HepG2 (cell line): ENCODE measurements around the gene TMEM167A. TPM values are rescaled to one million over a fixed set of nuclear protein-coding genes. Genes with fewer than 3 reads are reported as not detected.

Experiments
- ATAC-seq: fragments of 200-7000 bp; cut with Tn5 transposase; 3 replicates; pipeline ENCODE4 v1.9.1; 2020; ENCODE audit warnings: mild to moderate bottlenecking, moderate library complexity
- BruUV-seq: library from RNA; stranded (reverse); fragments of 400-500 nt; replicated peaks from 2 replicates; lab custom pipeline; 2021; lab: Mats Ljungman, UMichigan
- CTCF ChIA-PET: fragments of 300-600 bp; formaldehyde crosslinking; extraction: SDS; loops from one replicate; lab custom pipeline; 2021; ENCODE audit warnings: low total read pairs, inconsistent platforms, low intra/inter-chr PET ratio; lab: Yijun Ruan, JAX
- POLR2A ChIA-PET: fragments of 350-600 bp; sonication (Branson Sonifier 250); formaldehyde crosslinking; loops from one replicate; lab custom pipeline; 2020; ENCODE audit warnings: antibody characterized with exemption, inconsistent platforms; lab: Yijun Ruan, JAX
- DNase-seq: peaks from one replicate; pipeline ENCODE4 v3.0.0-alpha.2; 2015; ENCODE audit warnings: low spot score
- FAIRE-seq: peaks from 3 replicates; lab custom pipeline; 2011; peaks lifted over from hg19 to GRCh38; lab: Jason Lieb, UNC
- H2AFZ ChIP-seq: one replicate; pipeline ENCODE4 v1.6.1; 2011; ENCODE audit warnings: low read length, inconsistent platforms
- H3K27ac ChIP-seq: fragments of 300-600 bp; 3 replicates; pipeline ENCODE4 v1.8.0; 2011; ENCODE audit warnings: mixed run types, mild to moderate bottlenecking, mixed read lengths, low read length, inconsistent platforms; ENCODE audit not compliant: insufficient read depth; ENCODE audit errors: extremely low read length
- H3K27me3 ChIP-seq, 2 experiments: fragments of 200-600 bp in 1 of 2; 2 replicates in 1 of 2; 3 replicates in 1 of 2; pipeline versions ENCODE4 v1.6.0 to v1.8.0; 2011; ENCODE audit warnings: low read length in 2 of 2, mild to moderate bottlenecking in 2 of 2, moderate library complexity in 2 of 2, inconsistent platforms in 1 of 2; ENCODE audit not compliant: insufficient read depth in 2 of 2, control insufficient read depth in 1 of 2
- H3K36me3 ChIP-seq, 2 experiments: fragments of 200-600 bp in 1 of 2; replicated peaks in 1 of 2; 2 replicates in 1 of 2; 3 replicates in 1 of 2; pipeline versions ENCODE4 v1.5.1 to v1.8.0; 2011; ENCODE audit warnings: low read length in 2 of 2, inconsistent platforms in 1 of 2; ENCODE audit not compliant: insufficient read depth in 2 of 2, control insufficient read depth in 1 of 2
- H3K4me1 ChIP-seq: 2 replicates; pipeline ENCODE4 v1.5.1; 2012; ENCODE audit warnings: low read length, inconsistent platforms; ENCODE audit not compliant: insufficient read depth
- H3K4me2 ChIP-seq: 2 replicates; pipeline ENCODE4 v1.6.0; 2011; ENCODE audit warnings: low read depth, low read length, inconsistent platforms
- H3K4me3 ChIP-seq, 3 experiments: fragments of 200-600 bp in 1 of 3; sonication (generic), shearing (Covaris generic) in 1 of 3; replicated peaks in 1 of 3; 2 replicates each; pipeline ENCODE4 v1.5.1; 2011 to 2016; ENCODE audit warnings: low read length in 3 of 3, inconsistent platforms in 2 of 3, low read depth in 2 of 3, mild to moderate bottlenecking in 2 of 3, control low read depth in 1 of 3, mixed read lengths in 1 of 3; ENCODE audit not compliant: insufficient read depth in 1 of 3
- H3K79me2 ChIP-seq: one replicate; pipeline ENCODE4 v1.6.1; 2011; ENCODE audit warnings: low read length, inconsistent platforms; ENCODE audit not compliant: insufficient read depth
- H3K9ac ChIP-seq: 2 replicates; pipeline ENCODE4 v1.6.0; 2011; ENCODE audit warnings: mild to moderate bottlenecking, low read depth, low read length, inconsistent platforms; ENCODE audit not compliant: insufficient read depth
- H3K9me3 ChIP-seq: 2 replicates; pipeline ENCODE4 v1.5.1; 2012; ENCODE audit warnings: mild to moderate bottlenecking, low read length
- H4K20me1 ChIP-seq: 2 replicates; pipeline ENCODE4 v1.6.0; 2011; ENCODE audit warnings: inconsistent platforms, mild to moderate bottlenecking, low read length, moderate library complexity; ENCODE audit not compliant: insufficient read depth
- BRD4 ChIP-seq: sonication (generic); formaldehyde crosslinking; IDR thresholded peaks from 2 replicates; pipeline ENCODE4 v1.4.0; 2020; ENCODE audit warnings: missing genetic modification reagents
- ELK4 ChIP-seq: sonication (generic); formaldehyde crosslinking; IDR thresholded peaks from 2 replicates; pipeline ENCODE4 v1.9.0; 2021; ENCODE audit warnings: missing genetic modification reagents, borderline replicate concordance
- GMEB2 ChIP-seq: IDR thresholded peaks from 2 replicates; pipeline ENCODE4 v1.6.1; 2016; ENCODE audit warnings: missing biosample characterization, missing genetic modification reagents, low read depth
- HNRNPUL1 ChIP-seq: fragments of 200-400 bp; formaldehyde crosslinking; IDR thresholded peaks from 2 replicates; pipeline ENCODE4 v1.6.1; 2017; ENCODE audit warnings: low read depth, mild to moderate bottlenecking, low read length, moderate library complexity
- NFYC ChIP-seq: IDR thresholded peaks from 2 replicates; pipeline ENCODE4 v1.6.1; 2016; ENCODE audit warnings: missing genetic modification reagents, missing compliant biosample characterization
- NKX3-1 ChIP-seq: sonication (generic); formaldehyde crosslinking; IDR thresholded peaks from 2 replicates; pipeline ENCODE4 v1.5.0; 2020; ENCODE audit warnings: missing genetic modification reagents
- NR3C1 ChIP-seq: sonication (generic); formaldehyde crosslinking; IDR thresholded peaks from 2 replicates; pipeline ENCODE4 v1.4.0; 2020; ENCODE audit warnings: missing genetic modification reagents
- SP2 ChIP-seq: sonication (generic); formaldehyde crosslinking; IDR thresholded peaks from 2 replicates; pipeline ENCODE4 v1.5.1; 2020; ENCODE audit warnings: mild to moderate bottlenecking, missing genetic modification reagents
- TCF7L2 ChIP-seq: IDR thresholded peaks from 2 replicates; pipeline ENCODE4 v1.6.1; 2011; ENCODE audit warnings: mild to moderate bottlenecking, low read depth, low read length, moderate library complexity
- ZBTB37 ChIP-seq: sonication (generic); formaldehyde crosslinking; IDR thresholded peaks from 2 replicates; pipeline ENCODE4 v1.4.0; 2020; ENCODE audit warnings: mild to moderate bottlenecking, missing genetic modification reagents
- ZNF205 ChIP-seq: IDR thresholded peaks from 2 replicates; pipeline ENCODE4 v1.6.1; 2018; ENCODE audit warnings: missing biosample characterization, missing genetic modification reagents
- ZNF383 ChIP-seq: sonication (generic); formaldehyde crosslinking; IDR thresholded peaks from 2 replicates; pipeline ENCODE4 v1.4.0; 2020; ENCODE audit warnings: missing genetic modification reagents, mild to moderate bottlenecking, borderline replicate concordance
- ZNF501 ChIP-seq: sonication (generic); formaldehyde crosslinking; IDR thresholded peaks from 2 replicates; pipeline ENCODE4 v1.5.1; 2020; ENCODE audit warnings: mild to moderate bottlenecking, moderate library complexity, missing genetic modification reagents
- ZNF552 ChIP-seq: sonication (generic); formaldehyde crosslinking; IDR thresholded peaks from 2 replicates; pipeline ENCODE4 v1.9.0; 2022; ENCODE audit warnings: missing genetic modification reagents, mild to moderate bottlenecking, borderline replicate concordance
- ZNF672 ChIP-seq: sonication (generic); formaldehyde crosslinking; IDR thresholded peaks from 2 replicates; pipeline ENCODE4 v1.8.1; 2022; ENCODE audit warnings: missing genetic modification reagents
- in situ Hi-C: cut with HindIII; loops from 2 replicates; pipeline ENCODE4 v1.10.0; 2017; ENCODE audit warnings: low pct_unique_long_range_greater_than_20kb; ENCODE audit not compliant: extremely low pct_ligation_motif_present
- intact Hi-C: fragments of 100-400 bp; cut with micrococcal nuclease; formaldehyde crosslinking; loops from one replicate; pipeline ENCODE4 v1.10.0; 2022; ENCODE audit not compliant: unreplicated experiment
- polyA plus RNA-seq, 8 experiments: library from polyadenylated mRNA; depleted of rRNA in 3 of 8; stranded (reverse) in 7 of 8; unstranded in 1 of 8; fragments of >200 nt; fragmentation: Illumina TruSeq in 4 of 8; extraction: Trizol in 4 of 8; gene quantifications; 2 replicates each; pipeline versions ENCODE4 v1.2.1 to v1.2.3, GENCODE V29; 2011 to 2016; ENCODE audit warnings: low read depth in 4 of 8, missing spikeins in 1 of 8, mixed read lengths in 1 of 8; ENCODE audit not compliant: insufficient read depth in 1 of 8
- total RNA-seq, 5 experiments: library from RNA; depleted of rRNA; stranded (reverse); fragments of >200 nt; fragmentation: Illumina TruSeq; extraction: Trizol; gene quantifications; 2 replicates each; pipeline ENCODE4 v1.2.3, GENCODE V29; 2016; ENCODE audit warnings: low read depth in 1 of 5

The TMEM167A gene
- total and polyA plus RNA-seq, 2 of the 13 experiments (the other 11 are each of a cell fraction or from before 2014, with no cell fraction given): 47.0 to 78.7 TPM

GRCh38 chr5:83058726-83059125 is 18.5 kb downstream of the TMEM167A start:
- Histone ChIP-seq H3K27ac (no peak overlapping the region), H3K36me3 (peaks cover 3 to 55% of the 10 kb centered on the region in 2 experiments), H3K27me3 (no peaks in the 10 kb centered on the region), H3K4me2 (no peak overlapping the region), H3K9ac (no peak overlapping the region), H2AFZ (no peak overlapping the region), H3K9me3 (no peaks in the 10 kb centered on the region), H3K79me2 (peaks cover 9% of the 10 kb centered on the region), H3K4me3 (no peak overlapping the region), H4K20me1 (peaks cover 8% of the 10 kb centered on the region; the same call in 1 of the 2 replicates), H3K4me1 (no peaks in the 10 kb centered on the region)
- in situ Hi-C loops: no loop called here
- ATAC-seq (no peak), FAIRE-seq (no peak), DNase-seq (no peak)
- no peak for TF ChIP-seq TCF7L2
- no peak for TF ChIP-seq SP2 (CRISPR knock-in tag)
- no peak for TF ChIP-seq BRD4
- TF ChIP-seq ZNF383 (CRISPR knock-in tag): no peak
- no peak for TF ChIP-seq ZNF672 (CRISPR knock-in tag)
- TF ChIP-seq NKX3-1 (CRISPR knock-in tag): no peak
- TF ChIP-seq ZNF552: no peak
- no peak for TF ChIP-seq GMEB2 (CRISPR knock-in tag)
- TF ChIP-seq ELK4 (CRISPR knock-in tag): no peak
- TF ChIP-seq ZNF205: no peak
- no peak for TF ChIP-seq NR3C1
- no peak for TF ChIP-seq ZNF501 (CRISPR knock-in tag)
- no peak for TF ChIP-seq NFYC (CRISPR knock-in tag)
- TF ChIP-seq HNRNPUL1: no peak
- TF ChIP-seq ZBTB37 (CRISPR knock-in tag): no peak
- intact Hi-C loops: no loop called here
- ChIA-PET POLR2A (no interaction called here), CTCF (no interaction called here)
- no TSS peak for BruUV-seq
